Mucosa of stomach (tissue), 1 donor: Measurements from ENCODE around the gene DOCK4.

Experiments
- H3K27me3 ChIP-seq: one replicate; pipeline ENCODE4 v1.7.0; 2013; ENCODE audit warnings: mild to moderate bottlenecking, low read length; ENCODE audit not compliant: control insufficient read depth, insufficient read depth
- H3K36me3 ChIP-seq: one replicate; pipeline ENCODE4 v1.7.0; 2013; ENCODE audit warnings: low read length; ENCODE audit not compliant: control insufficient read depth, insufficient read depth
- H3K4me1 ChIP-seq: one replicate; pipeline ENCODE4 v1.7.0; 2013; ENCODE audit warnings: mild to moderate bottlenecking, low read length; ENCODE audit not compliant: control insufficient read depth, insufficient read depth
- H3K4me3 ChIP-seq: one replicate; pipeline ENCODE4 v1.7.0; 2013; ENCODE audit warnings: low read length
- H3K9ac ChIP-seq: one replicate; pipeline ENCODE4 v1.7.0; 2013; ENCODE audit warnings: mild to moderate bottlenecking, low read length, moderate library complexity
- H3K9me3 ChIP-seq: one replicate; pipeline ENCODE4 v1.7.0; 2013; ENCODE audit warnings: mild to moderate bottlenecking, low read length, moderate library complexity; ENCODE audit not compliant: control insufficient read depth
- donor health status: Pancreatic carcinoma.

DOCK4 gene

GRCh38 chr7:112038353-112038752, 167.8 kb downstream of the DOCK4 start:
- Histone ChIP-seq H3K4me3 (no peak overlapping the region), H3K4me1 (no peaks in the 10 kb centered on the region), H3K27me3 (no peaks in the 10 kb centered on the region), H3K9ac (no peak overlapping the region), H3K36me3 (no peaks in the 10 kb centered on the region), H3K9me3 (no peaks in the 10 kb centered on the region)

- Histone ChIP-seq H3K4me1 (no peaks in the 10 kb centered on the region), H3K27me3 (no peaks in the 10 kb centered on the region), H3K9me3 (no peaks in the 10 kb centered on the region), H3K9ac (no peak overlapping the region), H3K36me3 (no peaks in the 10 kb centered on the region), H3K4me3 (no peak overlapping the region)
These were observed 170.1 kb downstream of the DOCK4 start for GRCh38 chr7:112036071-112036470.

- H3K36me3 ChIP-seq: no peaks in the 10 kb centered on the region
- no peak overlapping the region for H3K9ac ChIP-seq
- no peaks in the 10 kb centered on the region for H3K9me3 ChIP-seq
- H3K4me3 ChIP-seq: no peak overlapping the region
- H3K4me1 ChIP-seq: no peaks in the 10 kb centered on the region
- no peaks in the 10 kb centered on the region for H3K27me3 ChIP-seq
These were observed 174.5 kb downstream of the DOCK4 start for GRCh38 chr7:112031689-112032088.

- H3K9me3 ChIP-seq: no peaks in the 10 kb centered on the region
- H3K9ac ChIP-seq: no peak overlapping the region
These were observed 180.6 kb downstream of the DOCK4 start for GRCh38 chr7:112025556-112025955.

GRCh38 chr7:112023786-112024185, 182.4 kb downstream of the DOCK4 start:
- H3K4me1 ChIP-seq: no peaks in the 10 kb centered on the region

More at GRCh38 chr7:112025556-112025955, 180.6 kb downstream of the DOCK4 start:
- Histone ChIP-seq H3K36me3 (no peaks in the 10 kb centered on the region), H3K4me3 (no peak overlapping the region), H3K4me1 (no peaks in the 10 kb centered on the region), H3K27me3 (no peaks in the 10 kb centered on the region)

GRCh38 chr7:112023282-112023681, 182.9 kb downstream of the DOCK4 start:
- no peaks in the 10 kb centered on the region for H3K4me1 ChIP-seq
- no peak overlapping the region for H3K9ac ChIP-seq
- no peak overlapping the region for H3K4me3 ChIP-seq
- no peaks in the 10 kb centered on the region for H3K36me3 ChIP-seq
- no peaks in the 10 kb centered on the region for H3K27me3 ChIP-seq
- no peaks in the 10 kb centered on the region for H3K9me3 ChIP-seq

More at GRCh38 chr7:112023786-112024185, 182.4 kb downstream of the DOCK4 start:
- no peaks in the 10 kb centered on the region for H3K9me3 ChIP-seq
- no peak overlapping the region for H3K4me3 ChIP-seq
- H3K36me3 ChIP-seq: no peaks in the 10 kb centered on the region
- H3K9ac ChIP-seq: no peak overlapping the region
- no peaks in the 10 kb centered on the region for H3K27me3 ChIP-seq

GRCh38 chr7:112022128-112022527, 184.1 kb downstream of the DOCK4 start:
- Histone ChIP-seq H3K9ac (no peak overlapping the region), H3K9me3 (no peaks in the 10 kb centered on the region), H3K4me1 (no peaks in the 10 kb centered on the region), H3K4me3 (no peak overlapping the region), H3K27me3 (no peaks in the 10 kb centered on the region), H3K36me3 (no peaks in the 10 kb centered on the region)

- no peaks in the 10 kb centered on the region for H3K36me3 ChIP-seq
- H3K4me3 ChIP-seq: no peak overlapping the region
- H3K27me3 ChIP-seq: no peaks in the 10 kb centered on the region
- H3K4me1 ChIP-seq: no peaks in the 10 kb centered on the region
- H3K9ac ChIP-seq: no peak overlapping the region
- no peaks in the 10 kb centered on the region for H3K9me3 ChIP-seq
These were observed 184.7 kb downstream of the DOCK4 start for GRCh38 chr7:112021379-112022044.

- Histone ChIP-seq H3K9ac (no peak overlapping the region), H3K9me3 (no peaks in the 10 kb centered on the region), H3K4me1 (no peaks in the 10 kb centered on the region), H3K36me3 (no peaks in the 10 kb centered on the region), H3K4me3 (no peak overlapping the region), H3K27me3 (no peaks in the 10 kb centered on the region)
These were observed 185.4 kb downstream of the DOCK4 start for GRCh38 chr7:112020800-112021199.

- H3K4me1 ChIP-seq: no peaks in the 10 kb centered on the region
- H3K36me3 ChIP-seq: no peaks in the 10 kb centered on the region
- H3K4me3 ChIP-seq: no peak overlapping the region
- no peaks in the 10 kb centered on the region for H3K27me3 ChIP-seq
- H3K9me3 ChIP-seq: no peaks in the 10 kb centered on the region
- no peak overlapping the region for H3K9ac ChIP-seq
These were observed 186.3 kb downstream of the DOCK4 start for GRCh38 chr7:112019932-112020331.

GRCh38 chr7:112018305-112019030, 187.7 kb downstream of the DOCK4 start:
- H3K36me3 ChIP-seq: no peaks in the 10 kb centered on the region
- H3K9ac ChIP-seq: no peak overlapping the region
- H3K9me3 ChIP-seq: no peaks in the 10 kb centered on the region
- no peak overlapping the region for H3K4me3 ChIP-seq
- no peaks in the 10 kb centered on the region for H3K27me3 ChIP-seq
- H3K4me1 ChIP-seq: no peaks in the 10 kb centered on the region

GRCh38 chr7:112015146-112015545, 191.1 kb downstream of the DOCK4 start:
- Histone ChIP-seq H3K4me3 (no peak overlapping the region), H3K4me1 (no peaks in the 10 kb centered on the region), H3K9ac (no peak overlapping the region), H3K27me3 (no peaks in the 10 kb centered on the region), H3K9me3 (no peaks in the 10 kb centered on the region), H3K36me3 (no peaks in the 10 kb centered on the region)
